GM19043 (cell line): Measurements from ENCODE around the gene DDX60.
A peak's percentile ranks its signal among the peaks of the same experiment; 100 is the strongest.
"Not testable (repeated sequence)": the region's sequence is repeated elsewhere in the genome, so short reads cannot be mapped to it uniquely, and the experiment has no call there.

ENCODE experiments used
- ATAC-seq: cut with Tn5 transposase; IDR thresholded peaks from one replicate; pipeline ENCODE4 v1.9.1; 2021; ENCODE audit warnings: low read depth; ENCODE audit not compliant: unreplicated experiment

The DDX60 gene

GRCh38 chr4:168318266-168318895 lies at the start of gene DDX60:
Gene DDX60, minus strand, starts transcription at chr4:168318752. Its CDS starts 7,493 bp downstream, at chr4:168311259.
- ATAC-seq = peak; percentile 97

- ATAC-seq = no peak
These were observed 48.5 kb upstream of the DDX60 start for GRCh38 chr4:168367065-168367464.

GRCh38 chr4:168362025-168362401 lies 43.5 kb upstream of the DDX60 start:
- no peak for ATAC-seq

GRCh38 chr4:168361365-168362024 lies 42.9 kb upstream of the DDX60 start:
- ATAC-seq = no peak

GRCh38 chr4:168360271-168360670 lies 41.7 kb upstream of the DDX60 start:
- no peak for ATAC-seq

GRCh38 chr4:168357941-168358340 lies 39.4 kb upstream of the DDX60 start:
- no peak for ATAC-seq

- no peak for ATAC-seq
These were observed 35.2 kb upstream of the DDX60 start for GRCh38 chr4:168353746-168354145.

GRCh38 chr4:168337550-168337940 lies 19.0 kb upstream of the DDX60 start:
- ATAC-seq = no peak

- ATAC-seq = no peak
These were observed 18.4 kb upstream of the DDX60 start for GRCh38 chr4:168336837-168337549.

- ATAC-seq = no peak
These were observed 17.1 kb upstream of the DDX60 start for GRCh38 chr4:168335621-168336020.

- ATAC-seq = no peak
These were observed 15.5 kb upstream of the DDX60 start for GRCh38 chr4:168334053-168334452.

GRCh38 chr4:168330575-168330974 lies 12.0 kb upstream of the DDX60 start:
- ATAC-seq = not testable (repeated sequence)

- no peak for ATAC-seq
These were observed 7.0 kb upstream of the DDX60 start for GRCh38 chr4:168325591-168325990.

GRCh38 chr4:168321006-168321405 lies 2.5 kb upstream of the DDX60 start:
- no peak for ATAC-seq

GRCh38 chr4:168319486-168320019 lies 1.0 kb upstream of the DDX60 start:
- no peak for ATAC-seq

- no peak for ATAC-seq
These were observed 931 bp downstream of the DDX60 start for GRCh38 chr4:168317621-168318020.

GRCh38 chr4:168309781-168310180 lies 8.8 kb downstream of the DDX60 start:
- ATAC-seq = no peak

- ATAC-seq = no peak
These were observed 9.6 kb downstream of the DDX60 start for GRCh38 chr4:168308912-168309311.

- ATAC-seq = no peak
These were observed 12.1 kb downstream of the DDX60 start for GRCh38 chr4:168306476-168306875.

GRCh38 chr4:168304744-168305459 lies 13.7 kb downstream of the DDX60 start:
- ATAC-seq = no peak

- not testable (repeated sequence) for ATAC-seq
These were observed 15.1 kb downstream of the DDX60 start for GRCh38 chr4:168303430-168303829.
